Hepatocyte (in vitro differentiated cells): ENCODE data around the gene TMED6. TPM values are rescaled to one million over a fixed set of nuclear protein-coding genes. Genes with fewer than 3 reads are reported as not detected.
A peak's percentile ranks its signal among the peaks of the same experiment; 100 is the strongest.

Experiments
- DNase-seq: peaks from one replicate; pipeline ENCODE4 v3.0.0-alpha.2; 2016; ENCODE audit warnings: low spot score
- H2AFZ ChIP-seq: fragments of 200-600 bp; sonication (generic); 2 replicates; pipeline ENCODE4 v1.6.0; 2016; ENCODE audit warnings: antibody characterized with exemption, mild to moderate bottlenecking
- H3K27ac ChIP-seq: fragments of 200-600 bp; sonication (generic); 2 replicates; pipeline ENCODE4 v1.5.1; 2016; ENCODE audit warnings: mild to moderate bottlenecking
- H3K27me3 ChIP-seq: fragments of 200-600 bp; sonication (generic); 2 replicates; pipeline ENCODE4 v1.6.1; 2016
- H3K36me3 ChIP-seq: fragments of 200-600 bp; sonication (generic); replicated peaks from 2 replicates; pipeline ENCODE4 v1.5.1; 2016; ENCODE audit warnings: low read depth; ENCODE audit not compliant: insufficient read depth
- H3K4me1 ChIP-seq: fragments of 200-600 bp; sonication (generic); 2 replicates; pipeline ENCODE4 v1.5.1; 2016; ENCODE audit warnings: mild to moderate bottlenecking, moderate library complexity; ENCODE audit not compliant: insufficient read depth
- H3K4me2 ChIP-seq: fragments of 200-600 bp; sonication (generic); 2 replicates; pipeline ENCODE4 v1.6.0; 2016
- H3K4me3 ChIP-seq: fragments of 200-600 bp; sonication (generic); 2 replicates; pipeline ENCODE4 v1.5.1; 2016; ENCODE audit warnings: mild to moderate bottlenecking
- H3K79me2 ChIP-seq: fragments of 200-600 bp; sonication (generic); 2 replicates; pipeline ENCODE4 v1.6.0; 2017; ENCODE audit warnings: mild to moderate bottlenecking
- H3K9me2 ChIP-seq: fragments of 200-600 bp; sonication (generic); replicated peaks from 2 replicates; pipeline ENCODE4 v1.6.0; 2017; ENCODE audit warnings: mild to moderate bottlenecking; ENCODE audit not compliant: insufficient read depth
- H3K9me3 ChIP-seq: fragments of 200-600 bp; sonication (generic); 2 replicates; pipeline ENCODE4 v1.5.1; 2016; ENCODE audit warnings: low read depth, mild to moderate bottlenecking
- H4K20me1 ChIP-seq: fragments of 200-600 bp; sonication (generic); 2 replicates; pipeline ENCODE4 v1.6.0; 2016; ENCODE audit warnings: mild to moderate bottlenecking; ENCODE audit not compliant: insufficient read depth, poor library complexity, severe bottlenecking
- CTCF ChIP-seq: fragments of 200-600 bp; sonication (generic); IDR thresholded peaks from 2 replicates; pipeline ENCODE4 v1.5.1; 2016; ENCODE audit warnings: antibody characterized with exemption, mild to moderate bottlenecking; ENCODE audit not compliant: poor library complexity
- EZH2 ChIP-seq: fragments of 200-600 bp; sonication (generic); IDR thresholded peaks from 2 replicates; pipeline ENCODE4 v1.6.1; 2016; ENCODE audit warnings: antibody characterized with exemption, mild to moderate bottlenecking, borderline replicate concordance
- EZH2phosphoT487 ChIP-seq: fragments of 200-600 bp; sonication (generic); IDR thresholded peaks from one replicate; pipeline ENCODE4 v1.6.1; 2018; ENCODE audit warnings: antibody characterized with exemption, mild to moderate bottlenecking, low read depth, moderate library complexity; ENCODE audit not compliant: unreplicated experiment, severe bottlenecking
- WGBS: methylation state at CpG from one replicate; pipeline ENCODE4 v1.1.6; 2016; ENCODE audit warnings: low lambda C conversion rate; ENCODE audit errors: missing lambda C conversion rate; 5-methylcytosine and 5-hydroxymethylcytosine counted together
- polyA plus RNA-seq: library from polyadenylated mRNA; unstranded; fragments of >200 nt; fragmentation: Nextera tagmentation; extraction: Ambion mirVana; gene quantifications from 2 replicates; pipeline ENCODE4 v1.2.1, GENCODE V29; 2016
- total RNA-seq: library from RNA; depleted of rRNA; stranded (reverse); fragments of >200 nt; gene quantifications from 2 replicates; pipeline ENCODE4 v1.2.3, GENCODE V29; 2014

Gene TMED6
- total and polyA plus RNA-seq, 2 experiments from 2014 or later: 1.9 to 4.3 TPM

- no peaks in the 10 kb centered on the region for H3K9me2 ChIP-seq
- TF ChIP-seq EZH2 (no peak), CTCF (no peak), EZH2phosphoT487 (no peak)
- 93% methylated on average over 1 of the region's 1 CpG for WGBS
- DNase-seq: no peak
- peaks cover 12% of the 10 kb centered on the region for H3K4me1 ChIP-seq
- H3K27ac ChIP-seq: peak overlapping the region; percentile 76
- no peaks in the 10 kb centered on the region for H3K9me3 ChIP-seq
- peak overlapping the region; percentile 85 for H2AFZ ChIP-seq
- no peaks in the 10 kb centered on the region for H3K27me3 ChIP-seq
- peaks cover 41% of the 10 kb centered on the region for H3K79me2 ChIP-seq
- no peak overlapping the region for H3K4me3 ChIP-seq
- H4K20me1 ChIP-seq: no peaks in the 10 kb centered on the region
- H3K36me3 ChIP-seq: no peaks in the 10 kb centered on the region
- peak overlapping the region; percentile 68 for H3K4me2 ChIP-seq
Measured at GRCh38 chr16:69386596-69386995, 35.0 kb upstream of the TMED6 start.

GRCh38 chr16:69384974-69385373 is 33.4 kb upstream of the TMED6 start:
- no peak for DNase-seq
- Histone ChIP-seq H3K79me2 (peaks cover 51% of the 10 kb centered on the region), H3K27ac (peak overlapping the region; percentile 76), H3K4me1 (peaks cover 12% of the 10 kb centered on the region), H3K27me3 (no peaks in the 10 kb centered on the region), H3K9me3 (no peaks in the 10 kb centered on the region), H3K9me2 (no peaks in the 10 kb centered on the region), H3K36me3 (no peaks in the 10 kb centered on the region), H3K4me2 (peak overlapping the region; percentile 76), H4K20me1 (no peaks in the 10 kb centered on the region), H2AFZ (peak overlapping the region; percentile 53), H3K4me3 (peak overlapping the region; percentile 41)
- TF ChIP-seq CTCF: no peak
- TF ChIP-seq EZH2: no peak
- no peak for TF ChIP-seq EZH2phosphoT487
- 10% methylated on average over 6 of the region's 6 CpGs for WGBS

- Histone ChIP-seq H3K9me3 (no peaks in the 10 kb centered on the region), H3K36me3 (no peaks in the 10 kb centered on the region), H4K20me1 (no peaks in the 10 kb centered on the region), H2AFZ (no peak overlapping the region), H3K27ac (no peak overlapping the region), H3K9me2 (no peaks in the 10 kb centered on the region), H3K4me2 (no peak overlapping the region), H3K79me2 (peaks cover 51% of the 10 kb centered on the region), H3K4me3 (no peak overlapping the region), H3K27me3 (no peaks in the 10 kb centered on the region), H3K4me1 (peaks cover 12% of the 10 kb centered on the region)
- TF ChIP-seq EZH2: no peak
- no peak for TF ChIP-seq CTCF
- TF ChIP-seq EZH2phosphoT487: no peak
- WGBS: 95% methylated on average over 2 of the region's 2 CpGs
- no peak for DNase-seq
Measured at GRCh38 chr16:69382421-69382820, 30.8 kb upstream of the TMED6 start.

- Histone ChIP-seq H2AFZ (no peak overlapping the region), H3K9me2 (no peaks in the 10 kb centered on the region), H3K36me3 (no peaks in the 10 kb centered on the region), H3K4me1 (peaks cover 12% of the 10 kb centered on the region), H3K79me2 (peaks cover 49% of the 10 kb centered on the region), H3K27ac (no peak overlapping the region), H3K9me3 (no peaks in the 10 kb centered on the region), H3K4me2 (no peak overlapping the region), H3K27me3 (no peaks in the 10 kb centered on the region), H3K4me3 (no peak overlapping the region), H4K20me1 (no peaks in the 10 kb centered on the region)
- no peak for DNase-seq
- 98% methylated on average over 2 of the region's 2 CpGs for WGBS
- TF ChIP-seq CTCF (no peak), EZH2phosphoT487 (no peak), EZH2 (no peak)
Measured at GRCh38 chr16:69381231-69381630, 29.6 kb upstream of the TMED6 start.
